ENCODE data around the gene TIMP2.

DNA sequence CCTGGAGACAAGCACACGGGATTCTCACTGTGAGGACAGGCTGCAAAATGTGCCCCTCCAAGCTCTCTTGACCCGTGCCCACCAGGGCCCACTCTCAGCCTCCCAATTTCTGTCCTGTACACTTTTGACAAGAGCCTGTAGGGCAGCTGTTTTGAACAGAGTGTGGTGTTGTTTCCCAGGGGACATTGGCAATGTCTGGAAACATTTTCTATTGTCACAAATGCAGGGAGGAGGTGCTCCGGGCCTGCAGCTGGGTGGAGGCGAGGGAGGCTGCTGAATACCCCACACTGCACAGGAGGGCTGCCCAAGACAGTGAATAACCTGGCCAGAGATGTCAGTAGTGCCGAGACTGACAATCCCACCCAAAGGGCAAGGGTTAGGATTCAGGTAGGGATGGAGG is 32.7 kb downstream of the TIMP2 start:
- TF ChIP-seq RAD21 (CRISPR knock-in tag; IDR thresholded peaks at IDR 0.05): no peak
- TF ChIP-seq ZNF496 (CRISPR knock-in tag; IDR thresholded peaks at IDR 0.05; ENCODE audit: insufficient replicate concordance): no peak
- no peak for TF ChIP-seq POLR2A (IDR thresholded peaks at IDR 0.05; ENCODE audit: insufficient read depth in 1 of 2, low read depth in 2 of 2, low read length in 2 of 2)
- TF ChIP-seq SATB2 (CRISPR knock-in tag; IDR thresholded peaks at IDR 0.05): no peak
- no peak for TF ChIP-seq STAG1 (CRISPR knock-in tag; IDR thresholded peaks at IDR 0.05)
- TF ChIP-seq, protein P1, sequence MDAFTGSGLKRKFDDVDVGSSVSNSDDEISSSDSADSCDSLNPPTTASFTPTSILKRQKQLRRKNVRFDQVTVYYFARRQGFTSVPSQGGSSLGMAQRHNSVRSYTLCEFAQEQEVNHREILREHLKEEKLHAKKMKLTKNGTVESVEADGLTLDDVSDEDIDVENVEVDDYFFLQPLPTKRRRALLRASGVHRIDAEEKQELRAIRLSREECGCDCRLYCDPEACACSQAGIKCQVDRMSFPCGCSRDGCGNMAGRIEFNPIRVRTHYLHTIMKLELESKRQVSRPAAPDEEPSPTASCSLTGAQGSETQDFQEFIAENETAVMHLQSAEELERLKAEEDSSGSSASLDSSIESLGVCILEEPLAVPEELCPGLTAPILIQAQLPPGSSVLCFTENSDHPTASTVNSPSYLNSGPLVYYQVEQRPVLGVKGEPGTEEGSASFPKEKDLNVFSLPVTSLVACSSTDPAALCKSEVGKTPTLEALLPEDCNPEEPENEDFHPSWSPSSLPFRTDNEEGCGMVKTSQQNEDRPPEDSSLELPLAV (CRISPR knock-in tag; conservative IDR thresholded peaks at IDR 0.05; ENCODE audit: low read depth): no peak
- TF ChIP-seq TAF15 (IDR thresholded peaks at IDR 0.05; ENCODE audit: low read depth, low read length, poor library complexity, severe bottlenecking): no peak
- TF ChIP-seq, protein P2, sequence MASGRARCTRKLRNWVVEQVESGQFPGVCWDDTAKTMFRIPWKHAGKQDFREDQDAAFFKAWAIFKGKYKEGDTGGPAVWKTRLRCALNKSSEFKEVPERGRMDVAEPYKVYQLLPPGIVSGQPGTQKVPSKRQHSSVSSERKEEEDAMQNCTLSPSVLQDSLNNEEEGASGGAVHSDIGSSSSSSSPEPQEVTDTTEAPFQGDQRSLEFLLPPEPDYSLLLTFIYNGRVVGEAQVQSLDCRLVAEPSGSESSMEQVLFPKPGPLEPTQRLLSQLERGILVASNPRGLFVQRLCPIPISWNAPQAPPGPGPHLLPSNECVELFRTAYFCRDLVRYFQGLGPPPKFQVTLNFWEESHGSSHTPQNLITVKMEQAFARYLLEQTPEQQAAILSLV (CRISPR knock-in tag; IDR thresholded peaks at IDR 0.05; ENCODE audit: borderline replicate concordance): no peak
- TF ChIP-seq, protein P3, sequence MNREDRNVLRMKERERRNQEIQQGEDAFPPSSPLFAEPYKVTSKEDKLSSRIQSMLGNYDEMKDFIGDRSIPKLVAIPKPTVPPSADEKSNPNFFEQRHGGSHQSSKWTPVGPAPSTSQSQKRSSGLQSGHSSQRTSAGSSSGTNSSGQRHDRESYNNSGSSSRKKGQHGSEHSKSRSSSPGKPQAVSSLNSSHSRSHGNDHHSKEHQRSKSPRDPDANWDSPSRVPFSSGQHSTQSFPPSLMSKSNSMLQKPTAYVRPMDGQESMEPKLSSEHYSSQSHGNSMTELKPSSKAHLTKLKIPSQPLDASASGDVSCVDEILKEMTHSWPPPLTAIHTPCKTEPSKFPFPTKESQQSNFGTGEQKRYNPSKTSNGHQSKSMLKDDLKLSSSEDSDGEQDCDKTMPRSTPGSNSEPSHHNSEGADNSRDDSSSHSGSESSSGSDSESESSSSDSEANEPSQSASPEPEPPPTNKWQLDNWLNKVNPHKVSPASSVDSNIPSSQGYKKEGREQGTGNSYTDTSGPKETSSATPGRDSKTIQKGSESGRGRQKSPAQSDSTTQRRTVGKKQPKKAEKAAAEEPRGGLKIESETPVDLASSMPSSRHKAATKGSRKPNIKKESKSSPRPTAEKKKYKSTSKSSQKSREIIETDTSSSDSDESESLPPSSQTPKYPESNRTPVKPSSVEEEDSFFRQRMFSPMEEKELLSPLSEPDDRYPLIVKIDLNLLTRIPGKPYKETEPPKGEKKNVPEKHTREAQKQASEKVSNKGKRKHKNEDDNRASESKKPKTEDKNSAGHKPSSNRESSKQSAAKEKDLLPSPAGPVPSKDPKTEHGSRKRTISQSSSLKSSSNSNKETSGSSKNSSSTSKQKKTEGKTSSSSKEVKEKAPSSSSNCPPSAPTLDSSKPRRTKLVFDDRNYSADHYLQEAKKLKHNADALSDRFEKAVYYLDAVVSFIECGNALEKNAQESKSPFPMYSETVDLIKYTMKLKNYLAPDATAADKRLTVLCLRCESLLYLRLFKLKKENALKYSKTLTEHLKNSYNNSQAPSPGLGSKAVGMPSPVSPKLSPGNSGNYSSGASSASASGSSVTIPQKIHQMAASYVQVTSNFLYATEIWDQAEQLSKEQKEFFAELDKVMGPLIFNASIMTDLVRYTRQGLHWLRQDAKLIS (CRISPR knock-in tag; IDR thresholded peaks at IDR 0.05): no peak
